Fibroblast of lung (primary cell): Measurements from ENCODE around the gene FBXW11. TPM values are rescaled to one million over a fixed set of nuclear protein-coding genes. Genes with fewer than 3 reads are reported as not detected.

Experiments
- DNase-seq, 2 donors: peaks; one replicate each; pipeline versions ENCODE4 v3.0.0 to v3.0.0-alpha.2; 2010; ENCODE audit warnings: low read depth in 2 of 2
- H2AFZ ChIP-seq: 2 replicates; pipeline ENCODE4 v1.5.1; 2012; ENCODE audit warnings: low read length, control low read depth, inconsistent platforms
- H3K27ac ChIP-seq: 2 replicates; pipeline ENCODE4 v1.5.1; 2011; ENCODE audit warnings: low read length, control low read depth; ENCODE audit not compliant: insufficient read depth
- H3K27me3 ChIP-seq: 2 replicates; pipeline ENCODE4 v1.5.1; 2011; ENCODE audit warnings: mild to moderate bottlenecking, low read length; ENCODE audit not compliant: control insufficient read depth, insufficient read depth
- H3K36me3 ChIP-seq: 2 replicates; pipeline ENCODE4 v1.5.1; 2011; ENCODE audit warnings: low read length; ENCODE audit not compliant: control insufficient read depth, insufficient read depth
- H3K4me1 ChIP-seq: 2 replicates; pipeline ENCODE4 v1.5.1; 2011; ENCODE audit warnings: low read length; ENCODE audit not compliant: control insufficient read depth, insufficient read depth; ENCODE audit errors: extremely low read depth
- H3K4me2 ChIP-seq: 2 replicates; pipeline ENCODE4 v1.5.1; 2011; ENCODE audit warnings: low read length, control low read depth; ENCODE audit not compliant: insufficient read depth; ENCODE audit errors: extremely low read depth
- H3K4me3 ChIP-seq, 4 experiments: fragments of 200-600 bp in 1 of 4; sonication (generic) in 1 of 4; replicated peaks in 1 of 4; 2 replicates each; pipeline ENCODE4 v1.5.1; 2011 to 2016; ENCODE audit warnings: low read length in 4 of 4, low read depth in 3 of 4, mild to moderate bottlenecking in 3 of 4, control low read depth in 2 of 4, inconsistent platforms in 1 of 4, mixed read lengths in 1 of 4; ENCODE audit not compliant: insufficient read depth in 1 of 4; ENCODE audit errors: control extremely low read depth in 1 of 4
- H3K79me2 ChIP-seq: 2 replicates; pipeline ENCODE4 v1.5.1; 2012; ENCODE audit warnings: mild to moderate bottlenecking, low read length, inconsistent platforms; ENCODE audit not compliant: control insufficient read depth, insufficient read depth
- H3K9ac ChIP-seq: 2 replicates; pipeline ENCODE4 v1.5.1; 2011; ENCODE audit warnings: mild to moderate bottlenecking, low read length, control low read depth; ENCODE audit not compliant: insufficient read depth
- H3K9me3 ChIP-seq: 2 replicates; pipeline ENCODE4 v1.5.1; 2012; ENCODE audit warnings: low read depth, low read length; ENCODE audit not compliant: control insufficient read depth, insufficient read depth
- H4K20me1 ChIP-seq: 2 replicates; pipeline ENCODE4 v1.5.1; 2011; ENCODE audit warnings: low read length; ENCODE audit not compliant: control insufficient read depth, insufficient read depth; ENCODE audit errors: extremely low read depth
- EZH2 ChIP-seq: IDR thresholded peaks from 2 replicates; pipeline ENCODE4 v1.5.1; 2012; ENCODE audit warnings: low read length, control low read depth, mild to moderate bottlenecking; ENCODE audit errors: missing control alignments
- polyA plus RNA-seq, 2 donors: library from polyadenylated mRNA; depleted of rRNA in 1 of 2; stranded (reverse) in 1 of 2; unstranded in 1 of 2; fragments of >200 nt; gene quantifications; 2 replicates each; pipeline ENCODE4 v1.2.1, GENCODE V29; 2011 to 2012; ENCODE audit warnings: missing spikeins in 1 of 2
- total RNA-seq: library from RNA; depleted of rRNA; stranded (reverse); fragments of >200 nt; gene quantifications from 2 replicates; pipeline ENCODE4 v1.2.1, GENCODE V29; 2014
- TF ChIP-seq, protein P1 (sequence below), 2 donors: IDR thresholded peaks in 1 of 2; conservative IDR thresholded peaks in 1 of 2; 1 replicate in 1 of 2; 2 replicates in 1 of 2; pipeline ENCODE4 v1.5.1; 2011 to 2012; ENCODE audit warnings: low read length in 2 of 2, control low read depth in 1 of 2, inconsistent platforms in 1 of 2, low read depth in 1 of 2, mild to moderate bottlenecking in 1 of 2

The FBXW11 gene
- total and polyA plus RNA-seq, 2 donors (not counting 1 experiment from before 2014, with no cell fraction given) = 52.6 to 113 TPM

DNA sequence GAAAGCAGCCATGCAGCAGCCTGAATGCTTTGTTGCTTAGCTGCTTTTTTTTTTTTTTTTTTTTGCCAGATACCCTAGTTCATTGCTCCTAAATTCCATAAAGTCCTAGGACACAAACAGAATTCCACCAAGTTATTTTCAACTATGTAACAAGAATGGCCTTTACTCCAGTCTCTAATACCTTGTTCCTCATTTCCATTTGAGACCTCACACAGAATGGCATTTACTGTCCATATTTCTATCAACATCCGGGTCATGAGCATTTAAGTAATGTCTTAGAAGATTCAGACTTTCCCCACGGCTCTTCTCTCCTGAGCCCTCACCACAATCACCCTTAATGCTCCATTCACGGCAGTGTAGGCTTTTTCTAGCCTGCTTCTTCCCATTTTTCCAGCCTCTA lies 31.7 kb upstream of the FBXW11 start:
- TF ChIP-seq EZH2 = no peak
- TF ChIP-seq, protein P1, sequence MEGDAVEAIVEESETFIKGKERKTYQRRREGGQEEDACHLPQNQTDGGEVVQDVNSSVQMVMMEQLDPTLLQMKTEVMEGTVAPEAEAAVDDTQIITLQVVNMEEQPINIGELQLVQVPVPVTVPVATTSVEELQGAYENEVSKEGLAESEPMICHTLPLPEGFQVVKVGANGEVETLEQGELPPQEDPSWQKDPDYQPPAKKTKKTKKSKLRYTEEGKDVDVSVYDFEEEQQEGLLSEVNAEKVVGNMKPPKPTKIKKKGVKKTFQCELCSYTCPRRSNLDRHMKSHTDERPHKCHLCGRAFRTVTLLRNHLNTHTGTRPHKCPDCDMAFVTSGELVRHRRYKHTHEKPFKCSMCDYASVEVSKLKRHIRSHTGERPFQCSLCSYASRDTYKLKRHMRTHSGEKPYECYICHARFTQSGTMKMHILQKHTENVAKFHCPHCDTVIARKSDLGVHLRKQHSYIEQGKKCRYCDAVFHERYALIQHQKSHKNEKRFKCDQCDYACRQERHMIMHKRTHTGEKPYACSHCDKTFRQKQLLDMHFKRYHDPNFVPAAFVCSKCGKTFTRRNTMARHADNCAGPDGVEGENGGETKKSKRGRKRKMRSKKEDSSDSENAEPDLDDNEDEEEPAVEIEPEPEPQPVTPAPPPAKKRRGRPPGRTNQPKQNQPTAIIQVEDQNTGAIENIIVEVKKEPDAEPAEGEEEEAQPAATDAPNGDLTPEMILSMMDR (conservative IDR thresholded peaks at IDR 0.05 in 1 of 2, IDR thresholded peaks at IDR 0.05 in 1 of 2; ENCODE audit: low read depth in 1 of 2, low read length in 2 of 2) = no peak
- Histone ChIP-seq H3K4me3 (no peak overlapping the region), H3K9me3 (no peaks in the 10 kb centered on the region), H3K4me1 (no peaks in the 10 kb centered on the region), H3K4me2 (no peak overlapping the region), H2AFZ (no peak overlapping the region), H3K27me3 (no peaks in the 10 kb centered on the region), H3K27ac (no peak overlapping the region), H3K79me2 (no peaks in the 10 kb centered on the region), H4K20me1 (no peaks in the 10 kb centered on the region), H3K36me3 (no peaks in the 10 kb centered on the region), H3K9ac (no peak overlapping the region)
- no peak for DNase-seq

DNA sequence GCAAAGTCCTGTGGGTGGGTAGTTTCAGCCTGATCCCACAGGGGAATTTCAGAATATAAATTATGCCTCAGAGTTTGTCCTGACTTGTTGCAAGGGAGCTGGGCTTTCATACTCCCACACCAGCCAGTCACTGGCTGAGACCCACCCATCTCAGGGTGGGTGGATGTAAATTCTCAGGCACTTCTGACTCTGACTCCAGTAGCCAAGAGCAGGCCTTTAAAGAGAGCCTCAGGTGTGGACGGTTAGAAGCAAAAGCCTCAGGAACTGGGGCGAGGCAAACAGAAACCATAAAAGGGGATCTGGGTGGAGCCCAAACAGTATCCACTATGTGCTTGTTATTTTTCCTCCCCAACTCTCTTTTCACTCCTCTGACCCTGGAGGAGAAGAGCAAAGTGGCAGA lies 28.6 kb upstream of the FBXW11 start:
- H3K36me3 ChIP-seq = no peaks in the 10 kb centered on the region
- H3K4me2 ChIP-seq = no peak overlapping the region
- DNase-seq = no peak
- H3K27ac ChIP-seq = no peak overlapping the region
- H2AFZ ChIP-seq = no peak overlapping the region
- no peaks in the 10 kb centered on the region for H3K27me3 ChIP-seq
- H3K4me3 ChIP-seq = no peak overlapping the region
- no peaks in the 10 kb centered on the region for H3K4me1 ChIP-seq
- no peaks in the 10 kb centered on the region for H4K20me1 ChIP-seq
- no peak for TF ChIP-seq EZH2
- TF ChIP-seq, protein P1 (conservative IDR thresholded peaks at IDR 0.05 in 1 of 2, IDR thresholded peaks at IDR 0.05 in 1 of 2; ENCODE audit: low read depth in 1 of 2, low read length in 2 of 2) = no peak
- H3K9me3 ChIP-seq = no peaks in the 10 kb centered on the region
- H3K79me2 ChIP-seq = no peaks in the 10 kb centered on the region
- no peak overlapping the region for H3K9ac ChIP-seq

DNA sequence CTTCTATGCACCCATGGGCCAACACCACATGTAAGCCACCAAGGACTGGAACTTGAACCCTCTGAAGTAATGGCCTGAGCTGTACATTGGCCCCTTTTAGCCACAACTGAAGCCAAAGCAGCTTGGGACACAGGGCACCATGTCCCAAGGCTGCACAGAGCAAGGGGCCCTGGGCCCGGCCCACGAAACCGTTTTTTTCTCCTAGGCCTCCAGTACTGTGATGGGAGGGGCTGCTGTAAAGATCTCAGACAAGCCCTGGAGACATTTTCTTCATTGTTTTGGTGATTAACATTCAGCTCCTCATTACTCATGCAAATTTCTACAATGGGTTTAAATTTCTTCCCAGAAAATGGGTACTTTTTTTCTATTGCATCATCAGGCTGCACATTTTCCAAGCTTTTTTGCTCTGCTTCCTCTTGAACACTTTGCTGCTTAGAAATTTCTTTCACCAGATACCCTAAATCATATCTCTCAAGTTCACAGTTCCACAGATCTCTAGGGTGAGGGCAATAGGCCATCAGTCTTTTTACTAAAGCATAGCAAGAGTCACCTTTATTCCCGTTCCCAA lies 25.5 kb upstream of the FBXW11 start:
- Histone ChIP-seq H3K4me3 (no peak overlapping the region), H3K4me2 (no peak overlapping the region), H3K36me3 (no peaks in the 10 kb centered on the region), H3K9ac (no peak overlapping the region), H3K4me1 (no peaks in the 10 kb centered on the region), H3K9me3 (no peaks in the 10 kb centered on the region), H3K79me2 (no peaks in the 10 kb centered on the region), H2AFZ (no peak overlapping the region), H3K27me3 (no peaks in the 10 kb centered on the region), H4K20me1 (no peaks in the 10 kb centered on the region), H3K27ac (no peak overlapping the region)
- TF ChIP-seq, protein P1 (conservative IDR thresholded peaks at IDR 0.05 in 1 of 2, IDR thresholded peaks at IDR 0.05 in 1 of 2; ENCODE audit: low read depth in 1 of 2, low read length in 2 of 2) = no peak
- no peak for TF ChIP-seq EZH2
- DNase-seq = no peak
